Stimulated activated CD4-positive, alpha-beta T cell treated with anti-CD3 and anti-CD28 coated beads, Interleukin-4, amount 100 ng/mL, for 1 hour (primary cell): ENCODE measurements around the gene BICRA.
A peak's percentile ranks its signal among the peaks of the same experiment; 100 is the strongest.
"Not testable (repeated sequence)": the region's sequence is repeated elsewhere in the genome, so short reads cannot be mapped to it uniquely, and the experiment has no call there.

ENCODE experiments used
- DNase-seq: peaks from one replicate; pipeline ENCODE4 v3.0.0-alpha.2; 2020

Gene BICRA

GRCh38 chr19:47695533-47696262, 86.8 kb downstream of the BICRA start:
- no peak for DNase-seq

- DNase-seq, result no peak
Observed at GRCh38 chr19:47696635-47697034, 87.7 kb downstream of the BICRA start.

- peak; percentile 54 for DNase-seq
Observed at GRCh38 chr19:47697863-47698609, 89.1 kb downstream of the BICRA start.

GRCh38 chr19:47698631-47699359, 89.9 kb downstream of the BICRA start:
- DNase-seq, result no peak

- peak; percentile 65 for DNase-seq
Observed at GRCh38 chr19:47699360-47699917, 90.5 kb downstream of the BICRA start.

- no peak for DNase-seq
Observed at GRCh38 chr19:47700934-47701716, 92.2 kb downstream of the BICRA start.

GRCh38 chr19:47701717-47702552, 93.0 kb downstream of the BICRA start:
- DNase-seq, result no peak

GRCh38 chr19:47702671-47703070, 93.7 kb downstream of the BICRA start:
- DNase-seq, result no peak

- DNase-seq, result no peak
Observed at GRCh38 chr19:47703301-47703700, 94.4 kb downstream of the BICRA start.

- DNase-seq, result no peak
Observed at GRCh38 chr19:47704024-47704423, 95.1 kb downstream of the BICRA start.

GRCh38 chr19:47704656-47705055, 95.7 kb downstream of the BICRA start:
- no peak for DNase-seq

- DNase-seq, result peak; percentile 73
Observed at GRCh38 chr19:47707135-47707925, 98.4 kb downstream of the BICRA start.

- no peak for DNase-seq
Observed at GRCh38 chr19:47711652-47712242, 102.8 kb downstream of the BICRA start.

- peak; percentile 58 for DNase-seq
Observed at GRCh38 chr19:47713046-47714021, 104.4 kb downstream of the BICRA start, which contains the start of gene EHD2. TSS of gene EHD2 (plus strand) at chr19:47713422. CDS start at chr19:47716613, 3,191 bp downstream.

GRCh38 chr19:47714339-47714738, 105.4 kb downstream of the BICRA start:
- no peak for DNase-seq

- not testable (repeated sequence) for DNase-seq
Observed at GRCh38 chr19:47714855-47715254, 105.9 kb downstream of the BICRA start.

GRCh38 chr19:47716270-47716937, 107.5 kb downstream of the BICRA start:
- DNase-seq, result no peak

- DNase-seq, result not testable (repeated sequence)
Observed at GRCh38 chr19:47718415-47719046, 109.6 kb downstream of the BICRA start.
